Measurements from ENCODE around the gene TIMM8A. TPM values are rescaled to one million over a fixed set of nuclear protein-coding genes. Genes with fewer than 3 reads are reported as not detected.

Gene TIMM8A
- total and polyA plus RNA-seq, 2 donors from 2014 or later: 12.9 to 13.1 TPM

DNA sequence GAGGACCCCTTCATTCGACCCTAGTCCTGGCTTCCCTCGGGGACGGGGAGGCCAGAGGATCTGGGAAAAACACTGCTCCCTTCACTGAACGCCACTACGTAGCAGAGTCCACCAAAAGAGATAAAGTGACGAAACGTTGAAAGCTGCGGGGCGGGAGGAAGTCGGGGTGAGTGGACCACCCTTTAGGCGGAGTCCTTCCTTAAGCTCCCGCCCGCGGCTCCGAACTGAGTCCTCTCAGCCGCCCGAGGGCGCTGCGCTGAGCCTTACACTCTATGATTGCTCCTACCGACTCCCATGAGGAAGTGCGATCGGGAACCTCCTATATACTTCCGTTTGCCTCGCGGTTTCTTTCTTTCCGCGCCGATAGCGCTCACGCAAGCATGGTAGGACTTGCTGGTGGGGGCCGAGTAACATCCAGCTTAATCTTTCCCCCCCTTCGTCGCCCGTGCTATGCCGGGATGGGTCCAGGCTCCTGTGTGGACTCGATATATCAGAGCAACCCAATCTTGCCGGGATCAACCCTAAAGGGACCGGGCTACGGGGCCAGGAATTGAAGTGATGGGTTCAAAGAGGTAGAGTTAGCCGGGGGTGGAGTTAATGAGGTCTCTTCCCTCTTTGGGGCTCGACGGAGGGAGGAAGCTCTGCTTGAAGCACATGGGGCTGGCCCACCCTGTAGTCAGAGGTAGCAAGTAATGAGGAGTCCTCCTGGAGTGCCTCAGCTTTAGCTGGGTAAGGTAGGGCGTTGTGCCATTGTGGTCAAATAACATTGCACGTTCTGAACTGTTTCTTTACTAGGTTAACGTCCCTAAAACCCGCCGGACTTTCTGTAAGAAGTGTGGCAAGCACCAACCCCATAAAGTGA is 42.4 kb upstream of the TIMM8A start, which contains the start of gene RPL36A:
TSS of gene RPL36A (plus strand) at position 348 of the 862 bp plus-strand sequence. CDS start at position 381, 33 bp downstream.
- intact Hi-C loops (cut with DNase I): no loop called here
- peak; percentile 19 for FAIRE-seq
- Histone ChIP-seq H3K9ac (ENCODE audit: low read length in 3 of 3) (peak within 1 kb of the TSS; percentile 55 to 86 (median 78)), H3K4me3 (ENCODE audit: low read length in 3 of 3) (peak within 1 kb of the TSS; percentile 82 to 85 (median 83)), H3K36me3 (ENCODE audit: control insufficient read depth in 2 of 3, insufficient read depth in 3 of 3, low read length in 3 of 3) (no peaks in the 10 kb centered on the region), H3K4me1 (ENCODE audit: control insufficient read depth in 2 of 3, insufficient read depth in 2 of 3, low read depth in 1 of 3, low read length in 3 of 3) (peaks cover 2 to 6% (median 4%) of the 10 kb centered on the region in 3 donors), H3K27ac (ENCODE audit: low read depth in 2 of 2, low read length in 2 of 2) (peak within 1 kb of the TSS in 1 of 2 donors; percentile 60), H3K9me3 (ENCODE audit: control insufficient read depth in 2 of 3, insufficient read depth in 1 of 3, low read length in 3 of 3) (no peaks in the 10 kb centered on the region), H3K27me3 (ENCODE audit: control insufficient read depth, insufficient read depth, low read length) (no peaks in the 10 kb centered on the region)
- peak; percentile 90 to 97 (median 94) for DNase-seq
- TF ChIP-seq, protein P1, sequence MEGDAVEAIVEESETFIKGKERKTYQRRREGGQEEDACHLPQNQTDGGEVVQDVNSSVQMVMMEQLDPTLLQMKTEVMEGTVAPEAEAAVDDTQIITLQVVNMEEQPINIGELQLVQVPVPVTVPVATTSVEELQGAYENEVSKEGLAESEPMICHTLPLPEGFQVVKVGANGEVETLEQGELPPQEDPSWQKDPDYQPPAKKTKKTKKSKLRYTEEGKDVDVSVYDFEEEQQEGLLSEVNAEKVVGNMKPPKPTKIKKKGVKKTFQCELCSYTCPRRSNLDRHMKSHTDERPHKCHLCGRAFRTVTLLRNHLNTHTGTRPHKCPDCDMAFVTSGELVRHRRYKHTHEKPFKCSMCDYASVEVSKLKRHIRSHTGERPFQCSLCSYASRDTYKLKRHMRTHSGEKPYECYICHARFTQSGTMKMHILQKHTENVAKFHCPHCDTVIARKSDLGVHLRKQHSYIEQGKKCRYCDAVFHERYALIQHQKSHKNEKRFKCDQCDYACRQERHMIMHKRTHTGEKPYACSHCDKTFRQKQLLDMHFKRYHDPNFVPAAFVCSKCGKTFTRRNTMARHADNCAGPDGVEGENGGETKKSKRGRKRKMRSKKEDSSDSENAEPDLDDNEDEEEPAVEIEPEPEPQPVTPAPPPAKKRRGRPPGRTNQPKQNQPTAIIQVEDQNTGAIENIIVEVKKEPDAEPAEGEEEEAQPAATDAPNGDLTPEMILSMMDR (IDR thresholded peaks at IDR 0.05; ENCODE audit: borderline replicate concordance, extremely low read depth, insufficient read depth): peak; percentile 56

DNA sequence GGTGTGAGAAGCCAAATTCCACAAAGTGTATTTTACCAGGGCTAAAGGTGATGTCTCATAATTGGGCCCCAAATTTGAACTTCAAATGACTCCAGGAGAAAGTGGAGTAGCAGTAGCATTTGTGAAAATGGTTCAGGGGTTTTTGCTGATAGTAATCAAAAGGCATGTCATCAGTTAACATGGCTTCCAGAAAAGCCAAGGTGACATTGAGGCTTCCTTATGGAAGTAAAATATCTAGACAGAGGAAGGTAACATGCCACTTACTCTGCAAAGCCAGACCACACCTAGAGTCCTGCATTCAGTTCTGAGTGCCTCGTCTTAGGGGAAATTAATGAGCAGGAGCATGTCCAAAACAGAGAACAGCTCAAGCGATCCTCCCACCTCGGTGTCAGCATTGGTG is 40.1 kb upstream of the TIMM8A start:
- H3K36me3 ChIP-seq (ENCODE audit: control insufficient read depth in 2 of 3, insufficient read depth in 3 of 3, low read length in 3 of 3): no peaks in the 10 kb centered on the region
- FAIRE-seq (no peak), DNase-seq (no peak)
- no peak overlapping the region for H3K4me3 ChIP-seq (ENCODE audit: low read length in 3 of 3)
- intact Hi-C loops (cut with DNase I): no loop called here
- H3K9me3 ChIP-seq (ENCODE audit: control insufficient read depth in 2 of 3, insufficient read depth in 1 of 3, low read length in 3 of 3): no peaks in the 10 kb centered on the region
- H3K27ac ChIP-seq (ENCODE audit: low read depth in 2 of 2, low read length in 2 of 2): no peak overlapping the region
- no peaks in the 10 kb centered on the region for H3K27me3 ChIP-seq (ENCODE audit: control insufficient read depth, insufficient read depth, low read length)
- H3K9ac ChIP-seq (ENCODE audit: low read length in 3 of 3): no peak overlapping the region
- TF ChIP-seq, protein P1 (IDR thresholded peaks at IDR 0.05; ENCODE audit: borderline replicate concordance, extremely low read depth, insufficient read depth): no peak
- peaks cover 2 to 6% (median 4%) of the 10 kb centered on the region in 3 donors for H3K4me1 ChIP-seq (ENCODE audit: control insufficient read depth in 2 of 3, insufficient read depth in 2 of 3, low read depth in 1 of 3, low read length in 3 of 3)

DNA sequence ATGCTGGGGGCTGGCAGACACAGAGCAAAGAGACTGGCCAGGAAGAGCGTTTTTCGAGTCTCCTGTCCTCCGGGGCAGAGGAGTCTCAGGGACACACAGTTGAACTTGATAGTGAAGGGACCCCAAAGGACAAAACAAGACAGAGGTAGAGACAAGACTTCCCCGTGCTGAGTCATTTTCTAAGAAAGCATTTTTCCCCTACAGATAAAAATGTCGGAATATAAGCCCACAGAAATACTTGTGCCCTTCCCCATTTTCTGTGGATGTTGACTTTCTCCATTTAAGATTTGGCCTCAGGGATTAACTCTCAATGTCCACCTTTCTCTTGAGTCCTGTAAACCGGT is 38.0 kb upstream of the TIMM8A start:
- no peaks in the 10 kb centered on the region for H3K27me3 ChIP-seq (ENCODE audit: control insufficient read depth, insufficient read depth, low read length)
- no peak for FAIRE-seq
- no peak for DNase-seq
- H3K9ac ChIP-seq (ENCODE audit: low read length in 3 of 3): no peak overlapping the region
- no peak overlapping the region for H3K4me3 ChIP-seq (ENCODE audit: low read length in 3 of 3)
- H3K9me3 ChIP-seq (ENCODE audit: control insufficient read depth in 2 of 3, insufficient read depth in 1 of 3, low read length in 3 of 3): no peaks in the 10 kb centered on the region
- intact Hi-C loops (cut with DNase I): no loop called here
- TF ChIP-seq, protein P1 (IDR thresholded peaks at IDR 0.05; ENCODE audit: borderline replicate concordance, extremely low read depth, insufficient read depth): no peak
- H3K4me1 ChIP-seq (ENCODE audit: control insufficient read depth in 2 of 3, insufficient read depth in 2 of 3, low read depth in 1 of 3, low read length in 3 of 3): peaks cover 0 to 2% (median 0%) of the 10 kb centered on the region in 3 donors
- H3K36me3 ChIP-seq (ENCODE audit: control insufficient read depth in 2 of 3, insufficient read depth in 3 of 3, low read length in 3 of 3): no peaks in the 10 kb centered on the region
- no peak overlapping the region for H3K27ac ChIP-seq (ENCODE audit: low read depth in 2 of 2, low read length in 2 of 2)

Data from kidney (tissue), 14 donors.